ENCODE results near the gene TRMT2B. TPM values are rescaled to one million over a fixed set of nuclear protein-coding genes. Genes with fewer than 3 reads are reported as not detected.

Gene TRMT2B
- total RNA-seq, 1 experiment from 2014 or later, result 13.7 TPM

DNA sequence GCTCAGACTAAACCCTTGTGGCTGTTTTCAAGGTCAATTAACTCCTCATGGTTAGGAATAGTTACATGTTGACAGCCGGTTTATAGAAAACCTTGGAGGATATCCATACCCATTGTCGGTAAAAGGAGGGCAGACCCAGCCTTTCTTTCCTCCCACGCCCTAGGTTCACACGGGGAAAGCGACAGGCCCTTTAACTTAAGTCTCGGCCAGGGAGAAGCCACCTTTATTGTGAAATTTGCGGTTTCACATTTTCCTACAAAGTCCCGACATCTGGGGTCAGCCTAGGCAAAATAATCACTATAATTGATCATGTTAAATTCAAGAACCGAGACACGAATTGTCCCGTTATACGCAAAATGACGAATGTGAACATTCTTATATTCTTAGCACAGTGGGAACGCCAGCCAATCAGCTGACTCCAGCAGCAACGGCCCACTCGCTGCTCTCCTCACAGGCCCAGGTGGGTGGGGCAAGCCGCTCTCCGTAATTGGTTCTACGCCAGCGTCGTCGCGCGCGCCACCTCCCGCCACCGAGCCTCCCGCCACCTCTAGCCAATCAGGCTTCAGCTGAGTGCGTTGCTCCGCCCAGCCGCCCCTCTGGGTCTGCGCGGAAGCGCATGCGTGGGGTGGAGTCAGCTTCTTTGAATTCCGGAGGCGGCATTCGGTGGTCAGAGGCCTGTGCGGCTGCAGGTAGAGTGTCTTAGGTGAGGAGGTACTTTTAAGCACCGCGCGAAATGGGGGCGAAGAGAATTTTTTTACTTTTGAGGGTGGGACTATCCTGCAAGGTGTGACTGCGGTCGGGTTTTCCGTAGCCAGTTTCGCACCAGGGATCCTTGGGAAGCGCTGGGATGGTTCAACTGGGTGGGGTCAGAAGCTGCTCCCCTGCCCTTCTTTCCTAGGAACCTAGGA, 45.9 kb upstream of the TRMT2B start, which contains the start of gene CENPI:
TSS of gene CENPI (plus strand) at position 659 of the 908 bp plus-strand sequence. CDS start 2,867 bp downstream, outside the sequence.
- no peak within 1 kb of the TSS for H3K27ac ChIP-seq (ENCODE audit: insufficient read length, low read depth, low read length)
- H3K4ac ChIP-seq (ENCODE audit: low read depth, low read length), result no peak within 1 kb of the TSS

More for the DNA sequence above, 45.9 kb upstream of the TRMT2B start, which contains the start of gene CENPI:
- Histone ChIP-seq H2BK12ac (ENCODE audit: insufficient read length, low read depth, low read length) (no peak within 1 kb of the TSS), H2BK15ac (ENCODE audit: low read depth, low read length) (no peak within 1 kb of the TSS), H4K20me1 (ENCODE audit: control insufficient read depth, insufficient read depth, insufficient read length) (no peaks in the 10 kb centered on the region), H2AK5ac (ENCODE audit: insufficient read length, low read length) (no peak within 1 kb of the TSS), H4K91ac (ENCODE audit: insufficient read length, low read depth, low read length) (no peak within 1 kb of the TSS), H3K14ac (ENCODE audit: insufficient read depth, low read length) (peak within 1 kb of the TSS; percentile 39; the same call in 1 of the 2 replicates), H2BK5ac (ENCODE audit: insufficient read length, low read length) (no peak within 1 kb of the TSS), H3K9ac (ENCODE audit: extremely low read depth, insufficient read length, low read length) (peak within 1 kb of the TSS; percentile 93), H3K23me2 (ENCODE audit: insufficient read length, low read depth, low read length, poor library complexity, severe bottlenecking) (no peaks in the 10 kb centered on the region), H3K18ac (ENCODE audit: insufficient read length, low read depth, low read length) (no peak within 1 kb of the TSS), H3K79me2 (ENCODE audit: insufficient read depth, low read length) (peaks cover 2% of the 10 kb centered on the region; the same call in 1 of the 2 replicates), H3T11ph (ENCODE audit: low read length) (no peak within 1 kb of the TSS), H3K9me3 (ENCODE audit: control insufficient read depth, low read depth, low read length) (peaks cover 26% of the 10 kb centered on the region), H3K4me1 (ENCODE audit: insufficient read depth, low read length) (no peaks in the 10 kb centered on the region; the same call in 1 of the 2 replicates), H2AFZ (ENCODE audit: low read length) (no peak within 1 kb of the TSS), H4K8ac (replicated peaks; ENCODE audit: insufficient read length, low read depth, low read length) (no peak within 1 kb of the TSS), H3K79me1 (ENCODE audit: insufficient read depth, low read depth, low read length, poor library complexity, severe bottlenecking) (no peaks in the 10 kb centered on the region), H4K5ac (ENCODE audit: insufficient read length, low read depth, low read length) (no peak within 1 kb of the TSS), H3K56ac (ENCODE audit: insufficient read length, low read depth, low read length) (no peak within 1 kb of the TSS), H3K23ac (ENCODE audit: insufficient read length, low read depth, low read length) (no peak within 1 kb of the TSS), H3K27me3 (ENCODE audit: insufficient read depth, low read length) (no peaks in the 10 kb centered on the region), H3K4me2 (ENCODE audit: insufficient read depth, insufficient read length, low read length) (peak within 1 kb of the TSS; percentile 97), H2BK120ac (ENCODE audit: low read depth, low read length, poor library complexity, severe bottlenecking) (no peak within 1 kb of the TSS), H2BK20ac (ENCODE audit: low read depth, low read length, poor library complexity, severe bottlenecking) (no peak within 1 kb of the TSS)
- H3K9me3 Mint-ChIP-seq, result peaks cover 59 to 66% of the 10 kb centered on the region in 2 experiments
- peak; percentile 96 for DNase-seq
- TF ChIP-seq, protein P1, sequence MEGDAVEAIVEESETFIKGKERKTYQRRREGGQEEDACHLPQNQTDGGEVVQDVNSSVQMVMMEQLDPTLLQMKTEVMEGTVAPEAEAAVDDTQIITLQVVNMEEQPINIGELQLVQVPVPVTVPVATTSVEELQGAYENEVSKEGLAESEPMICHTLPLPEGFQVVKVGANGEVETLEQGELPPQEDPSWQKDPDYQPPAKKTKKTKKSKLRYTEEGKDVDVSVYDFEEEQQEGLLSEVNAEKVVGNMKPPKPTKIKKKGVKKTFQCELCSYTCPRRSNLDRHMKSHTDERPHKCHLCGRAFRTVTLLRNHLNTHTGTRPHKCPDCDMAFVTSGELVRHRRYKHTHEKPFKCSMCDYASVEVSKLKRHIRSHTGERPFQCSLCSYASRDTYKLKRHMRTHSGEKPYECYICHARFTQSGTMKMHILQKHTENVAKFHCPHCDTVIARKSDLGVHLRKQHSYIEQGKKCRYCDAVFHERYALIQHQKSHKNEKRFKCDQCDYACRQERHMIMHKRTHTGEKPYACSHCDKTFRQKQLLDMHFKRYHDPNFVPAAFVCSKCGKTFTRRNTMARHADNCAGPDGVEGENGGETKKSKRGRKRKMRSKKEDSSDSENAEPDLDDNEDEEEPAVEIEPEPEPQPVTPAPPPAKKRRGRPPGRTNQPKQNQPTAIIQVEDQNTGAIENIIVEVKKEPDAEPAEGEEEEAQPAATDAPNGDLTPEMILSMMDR (conservative IDR thresholded peaks at IDR 0.05), result no peak
- H3K36me3 Mint-ChIP-seq (ENCODE audit: insufficient read depth in 1 of 3, low read depth in 3 of 3), result peaks cover 10 to 23% (median 20%) of the 10 kb centered on the region in 3 experiments
- no CpG with 5 or more reads among the region's 48 CpGs for WGBS (ENCODE audit: extremely low coverage, insufficient read length, low lambda C conversion rate)
- H3K4me1 Mint-ChIP-seq, result peaks cover 2 to 8% of the 10 kb centered on the region in 2 experiments; a peak in 3 of 4 replicates
- H3K27me3 Mint-ChIP-seq (ENCODE audit: low read depth), result no peaks in the 10 kb centered on the region
- peak within 1 kb of the TSS; percentile 84 to 91 (median 85) for H3K27ac Mint-ChIP-seq
- H3K4me3 Mint-ChIP-seq, result peak within 1 kb of the TSS; percentile 84 to 88

Measured in H9 (cell line).